ENCODE data around the gene FAM9B. TPM values are rescaled to one million over a fixed set of nuclear protein-coding genes. Genes with fewer than 3 reads are reported as not detected.
"Not testable (repeated sequence)": the region's sequence is repeated elsewhere in the genome, so short reads cannot be mapped to it uniquely, and the experiment has no call there.

The FAM9B gene
- total RNA-seq, 1 donor from 2014 or later, result not detected

DNA sequence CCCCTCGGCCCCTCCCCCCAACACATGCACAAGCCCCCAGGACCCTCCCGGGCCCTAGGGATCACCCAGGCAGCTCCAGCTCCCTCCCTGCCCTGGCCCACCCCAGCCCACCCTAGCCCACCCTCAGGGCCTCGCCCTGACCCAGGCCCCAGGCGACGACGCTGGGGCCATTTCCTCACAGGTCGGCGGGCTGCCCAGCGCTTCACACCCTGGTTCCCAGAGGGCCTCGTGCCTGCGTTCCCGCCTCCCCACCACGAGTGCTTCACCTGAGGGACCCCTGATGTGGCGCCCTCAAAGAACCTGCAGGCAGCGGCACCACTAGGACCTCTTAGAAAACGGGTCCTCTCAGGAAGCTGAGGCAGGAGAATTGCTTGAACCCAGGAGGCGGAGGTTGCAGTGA is 341 bp downstream of the FAM9B start:
- Mint-ChIP-seq H3K9me3 (no peaks in the 10 kb centered on the region), H3K27ac (no peak overlapping the region), H3K27me3 (ENCODE audit: insufficient read depth) (no peaks in the 10 kb centered on the region), H3K4me1 (ENCODE audit: low read depth) (peaks cover 6% of the 10 kb centered on the region), H3K36me3 (ENCODE audit: low read depth) (no peaks in the 10 kb centered on the region), H3K4me3 (no peak overlapping the region)
- no peak for DNase-seq (ENCODE audit: low spot score)
- intact Hi-C loops (cut with micrococcal nuclease), result no loop called here

- Mint-ChIP-seq H3K9me3 (no peaks in the 10 kb centered on the region), H3K36me3 (ENCODE audit: low read depth) (no peaks in the 10 kb centered on the region), H3K27me3 (ENCODE audit: insufficient read depth) (no peaks in the 10 kb centered on the region), H3K4me3 (no peak overlapping the region), H3K27ac (no peak overlapping the region), H3K4me1 (ENCODE audit: low read depth) (peaks cover 6% of the 10 kb centered on the region)
- DNase-seq (ENCODE audit: low spot score), result no peak
- intact Hi-C loops (cut with micrococcal nuclease), result no loop called here
These were observed 748 bp downstream of the FAM9B start for GRCh38 chrX:9033179-9033578.

DNA sequence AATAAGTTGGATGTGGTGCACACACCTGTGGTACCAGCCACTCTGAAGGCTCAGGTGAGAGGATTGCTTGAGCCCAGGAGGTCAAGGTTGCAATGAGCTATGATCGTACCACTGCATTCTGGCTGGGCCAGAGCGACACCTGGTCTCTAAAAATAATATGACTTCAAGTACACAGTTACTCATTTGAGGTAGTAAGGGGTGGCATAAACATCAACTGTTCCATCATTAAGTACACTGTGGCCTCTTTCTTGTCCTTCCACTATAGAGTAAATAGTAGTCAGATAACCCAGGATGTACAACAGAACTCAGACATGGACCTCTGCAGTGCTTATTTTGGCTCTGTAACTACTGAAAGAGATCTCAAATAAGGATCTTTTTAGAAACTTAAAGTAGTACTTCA is 10.6 kb downstream of the FAM9B start:
- H3K27ac Mint-ChIP-seq, result no peak overlapping the region
- H3K36me3 Mint-ChIP-seq (ENCODE audit: low read depth), result no peaks in the 10 kb centered on the region
- no peak for DNase-seq (ENCODE audit: low spot score)
- intact Hi-C loops (cut with micrococcal nuclease), result no loop called here
- H3K4me1 Mint-ChIP-seq (ENCODE audit: low read depth), result no peaks in the 10 kb centered on the region
- no peak overlapping the region for H3K4me3 Mint-ChIP-seq
- H3K27me3 Mint-ChIP-seq (ENCODE audit: insufficient read depth), result peaks cover 4% of the 10 kb centered on the region
- H3K9me3 Mint-ChIP-seq, result no peaks in the 10 kb centered on the region

GRCh38 chrX:9019151-9019550 is 14.8 kb downstream of the FAM9B start:
- Mint-ChIP-seq H3K27me3 (ENCODE audit: insufficient read depth) (no peaks in the 10 kb centered on the region), H3K4me3 (no peak overlapping the region), H3K36me3 (ENCODE audit: low read depth) (no peaks in the 10 kb centered on the region), H3K27ac (no peak overlapping the region), H3K4me1 (ENCODE audit: low read depth) (no peaks in the 10 kb centered on the region), H3K9me3 (no peaks in the 10 kb centered on the region)
- intact Hi-C loops (cut with micrococcal nuclease), result no loop called here
- DNase-seq (ENCODE audit: low spot score), result no peak

DNA sequence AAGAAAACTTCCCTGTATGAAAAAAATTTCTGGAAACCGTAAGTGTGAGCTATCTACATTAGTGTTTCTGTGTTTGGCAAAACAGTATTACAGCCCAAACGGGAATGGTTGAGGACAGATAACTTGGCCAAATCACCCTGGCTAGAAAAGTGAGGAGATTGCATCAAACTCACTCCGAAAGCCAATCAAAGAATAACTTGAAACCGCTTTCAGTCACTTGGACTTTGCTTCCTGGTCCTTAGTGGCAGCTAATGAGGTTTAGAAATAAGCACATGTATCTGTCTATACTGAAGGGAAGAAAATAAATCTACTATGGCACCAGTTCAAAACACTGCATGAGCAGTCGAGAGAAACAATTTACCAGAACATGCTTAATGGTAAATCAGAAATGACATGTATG is 15.6 kb downstream of the FAM9B start:
- H3K4me3 Mint-ChIP-seq; H3K9me3 Mint-ChIP-seq; H3K27me3 Mint-ChIP-seq (ENCODE audit: insufficient read depth); H3K27ac Mint-ChIP-seq; H3K36me3 Mint-ChIP-seq (ENCODE audit: low read depth); intact Hi-C loops (cut with micrococcal nuclease); H3K4me1 Mint-ChIP-seq (ENCODE audit: low read depth); DNase-seq (ENCODE audit: low spot score): not testable (repeated sequence)

GRCh38 chrX:9003041-9003440 is 30.9 kb downstream of the FAM9B start:
- intact Hi-C loops (cut with micrococcal nuclease), result no loop called here
- H3K36me3 Mint-ChIP-seq (ENCODE audit: low read depth), result no peaks in the 10 kb centered on the region
- peaks cover 6% of the 10 kb centered on the region for H3K4me1 Mint-ChIP-seq (ENCODE audit: low read depth)
- H3K4me3 Mint-ChIP-seq, result no peak overlapping the region
- DNase-seq (ENCODE audit: low spot score), result no peak
- H3K27ac Mint-ChIP-seq, result no peak overlapping the region
- H3K27me3 Mint-ChIP-seq (ENCODE audit: insufficient read depth), result peaks cover under 1% of the 10 kb centered on the region
- H3K9me3 Mint-ChIP-seq, result no peaks in the 10 kb centered on the region

DNA sequence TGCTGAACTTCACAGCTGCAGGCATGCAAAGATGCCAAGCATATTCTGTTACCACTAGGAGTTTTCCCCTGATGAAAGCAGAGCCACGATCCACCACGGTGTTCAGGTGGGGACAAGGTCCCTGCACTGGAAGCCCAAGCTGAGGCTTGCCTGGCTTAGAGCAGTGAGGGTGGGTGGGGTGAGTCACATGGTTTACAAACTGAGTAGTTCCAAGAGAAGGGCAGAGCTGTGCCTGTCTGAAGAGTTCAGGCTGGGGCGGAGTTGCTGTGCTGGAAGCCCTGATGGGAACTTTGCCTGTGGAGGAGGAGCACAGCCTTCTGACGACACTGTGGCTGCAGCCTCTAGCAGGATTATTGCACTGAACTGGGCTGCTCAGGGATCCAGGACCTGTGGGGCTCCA is 45.5 kb downstream of the FAM9B start:
- no peaks in the 10 kb centered on the region for H3K9me3 Mint-ChIP-seq
- intact Hi-C loops (cut with micrococcal nuclease), result no loop called here
- no peaks in the 10 kb centered on the region for H3K36me3 Mint-ChIP-seq (ENCODE audit: low read depth)
- DNase-seq (ENCODE audit: low spot score), result no peak
- H3K27me3 Mint-ChIP-seq (ENCODE audit: insufficient read depth), result no peaks in the 10 kb centered on the region
- H3K4me1 Mint-ChIP-seq (ENCODE audit: low read depth), result peaks cover 12% of the 10 kb centered on the region
- no peak overlapping the region for H3K27ac Mint-ChIP-seq
- no peak overlapping the region for H3K4me3 Mint-ChIP-seq

DNA sequence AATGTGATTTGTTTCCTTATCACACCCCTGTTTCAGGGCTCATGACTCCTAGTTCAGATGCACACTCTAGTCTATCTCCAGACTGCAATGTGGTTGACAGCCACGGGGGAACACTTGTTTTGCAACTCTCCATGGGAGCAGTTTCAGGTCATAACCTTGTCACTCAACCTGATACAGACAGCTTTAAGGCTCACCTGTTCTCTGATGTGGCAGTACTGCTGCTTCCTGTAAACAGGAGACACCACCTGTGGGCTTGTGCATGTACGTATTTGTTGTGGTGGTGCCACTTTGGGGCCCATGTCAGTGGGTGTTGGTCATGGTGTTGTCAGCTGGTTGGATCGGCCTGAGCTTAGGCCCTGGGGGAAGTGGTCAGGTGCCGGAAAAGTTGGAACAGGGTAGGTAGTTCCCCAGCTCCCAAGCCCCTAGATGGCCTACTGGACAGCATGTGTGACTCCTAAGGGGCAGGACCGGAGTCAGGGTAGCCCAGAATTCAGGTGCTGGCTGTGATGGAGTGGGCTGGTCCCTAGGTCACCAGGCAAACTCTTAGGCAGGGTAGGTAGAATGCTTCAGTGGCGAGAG is 46.2 kb downstream of the FAM9B start:
- no peak for DNase-seq (ENCODE audit: low spot score)
- Mint-ChIP-seq H3K36me3 (ENCODE audit: low read depth) (no peaks in the 10 kb centered on the region), H3K27me3 (ENCODE audit: insufficient read depth) (no peaks in the 10 kb centered on the region), H3K9me3 (no peaks in the 10 kb centered on the region), H3K4me3 (no peak overlapping the region), H3K4me1 (ENCODE audit: low read depth) (peaks cover 12% of the 10 kb centered on the region), H3K27ac (no peak overlapping the region)
- intact Hi-C loops (cut with micrococcal nuclease), result no loop called here

DNA sequence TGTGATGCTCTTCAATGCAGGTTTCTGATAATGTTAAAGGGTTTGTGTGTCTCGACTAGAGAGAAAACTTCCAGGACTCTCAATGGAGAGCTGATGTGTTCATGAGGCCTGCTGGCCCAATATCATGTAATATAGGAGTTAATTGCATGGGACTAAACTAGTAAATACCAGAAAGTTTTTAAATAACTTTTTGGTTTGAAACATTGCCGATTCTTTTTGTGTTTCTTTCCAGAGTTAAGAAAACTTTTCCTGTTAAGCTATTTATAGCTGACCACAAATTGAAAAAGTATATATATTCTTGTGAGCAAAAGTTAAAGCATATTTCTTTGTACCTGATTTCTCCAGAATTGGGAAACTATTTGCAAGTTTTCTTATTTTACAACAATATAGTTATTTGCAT is 49.7 kb downstream of the FAM9B start:
- H3K4me1 Mint-ChIP-seq (ENCODE audit: low read depth), result peaks cover 28% of the 10 kb centered on the region
- no peaks in the 10 kb centered on the region for H3K36me3 Mint-ChIP-seq (ENCODE audit: low read depth)
- no peak overlapping the region for H3K27ac Mint-ChIP-seq
- H3K4me3 Mint-ChIP-seq, result no peak overlapping the region
- no peak for DNase-seq (ENCODE audit: low spot score)
- intact Hi-C loops (cut with micrococcal nuclease), result no loop called here
- no peaks in the 10 kb centered on the region for H3K9me3 Mint-ChIP-seq
- H3K27me3 Mint-ChIP-seq (ENCODE audit: insufficient read depth), result peaks cover 5% of the 10 kb centered on the region

DNA sequence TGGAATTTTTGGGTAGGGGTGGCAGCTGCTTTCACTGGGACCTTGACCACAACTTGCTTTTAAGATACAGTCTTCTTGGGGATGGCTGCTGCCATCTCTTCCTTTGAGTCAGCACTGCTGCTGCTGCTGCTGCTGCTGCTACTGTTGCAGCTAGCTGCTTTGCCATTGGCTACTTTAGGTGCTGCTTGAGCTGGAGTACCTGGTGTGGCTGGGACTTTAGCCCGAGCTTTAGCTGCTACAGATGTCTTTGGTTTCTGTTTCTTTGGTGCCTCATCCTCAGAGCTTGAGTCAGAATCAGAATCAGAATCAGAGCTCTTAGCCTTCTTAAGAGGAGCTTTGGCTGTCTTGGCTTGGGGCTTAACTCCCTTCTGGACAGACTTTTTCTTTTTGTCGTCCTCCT is 52.2 kb downstream of the FAM9B start:
- peaks cover 6% of the 10 kb centered on the region for H3K27me3 Mint-ChIP-seq (ENCODE audit: insufficient read depth)
- H3K4me1 Mint-ChIP-seq (ENCODE audit: low read depth), result peaks cover 16% of the 10 kb centered on the region
- no peaks in the 10 kb centered on the region for H3K36me3 Mint-ChIP-seq (ENCODE audit: low read depth)
- no peak overlapping the region for H3K4me3 Mint-ChIP-seq
- intact Hi-C loops (cut with micrococcal nuclease), result no loop called here
- DNase-seq (ENCODE audit: low spot score), result peak; percentile 5
- H3K27ac Mint-ChIP-seq, result no peak overlapping the region
- H3K9me3 Mint-ChIP-seq, result no peaks in the 10 kb centered on the region

- no peak for DNase-seq (ENCODE audit: low spot score)
- H3K9me3 Mint-ChIP-seq, result no peaks in the 10 kb centered on the region
- H3K27ac Mint-ChIP-seq, result no peak overlapping the region
- peaks cover 9% of the 10 kb centered on the region for H3K27me3 Mint-ChIP-seq (ENCODE audit: insufficient read depth)
- intact Hi-C loops (cut with micrococcal nuclease), result no loop called here
- H3K4me3 Mint-ChIP-seq, result no peak overlapping the region
- H3K4me1 Mint-ChIP-seq (ENCODE audit: low read depth), result peaks cover 16% of the 10 kb centered on the region
- H3K36me3 Mint-ChIP-seq (ENCODE audit: low read depth), result no peaks in the 10 kb centered on the region
These were observed 53.2 kb downstream of the FAM9B start for GRCh38 chrX:8980756-8981155.

Other genes starting within 250 kb of the FAM9B start
- not detected in 2 replicates for gene FAM9A, start 232.7 kb downstream of the FAM9B start, total RNA-seq